ENCODE results near the gene KCNMB2.

GRCh38 chr3:178732824-178733223 lies 196.6 kb downstream of the KCNMB2 start:
- no peak for TF ChIP-seq CTCF (IDR thresholded peaks at IDR 0.05 in 4 of 5, conservative IDR thresholded peaks at IDR 0.05 in 1 of 5)
- TF ChIP-seq POLR2A (IDR thresholded peaks at IDR 0.05), result no peak

Data from gastrocnemius medialis (tissue), 4 donors.